Mammary epithelial cell (primary cell): ENCODE data around the gene FMNL3.

Experiments
- CTCF ChIP-seq, 2 donors: IDR thresholded peaks in 1 of 2; conservative IDR thresholded peaks in 1 of 2; 2 replicates each; pipeline ENCODE4 v1.5.1; 2011 to 2012; ENCODE audit warnings: inconsistent platforms in 2 of 2, low read length in 2 of 2, mild to moderate bottlenecking in 2 of 2, control low read depth in 1 of 2, low read depth in 1 of 2; ENCODE audit not compliant: insufficient read depth in 1 of 2; ENCODE audit errors: extremely low read depth in 1 of 2
- EZH2 ChIP-seq: IDR thresholded peaks from 2 replicates; pipeline ENCODE4 v1.6.1; 2012; ENCODE audit warnings: low read length, inconsistent platforms, borderline replicate concordance

DNA sequence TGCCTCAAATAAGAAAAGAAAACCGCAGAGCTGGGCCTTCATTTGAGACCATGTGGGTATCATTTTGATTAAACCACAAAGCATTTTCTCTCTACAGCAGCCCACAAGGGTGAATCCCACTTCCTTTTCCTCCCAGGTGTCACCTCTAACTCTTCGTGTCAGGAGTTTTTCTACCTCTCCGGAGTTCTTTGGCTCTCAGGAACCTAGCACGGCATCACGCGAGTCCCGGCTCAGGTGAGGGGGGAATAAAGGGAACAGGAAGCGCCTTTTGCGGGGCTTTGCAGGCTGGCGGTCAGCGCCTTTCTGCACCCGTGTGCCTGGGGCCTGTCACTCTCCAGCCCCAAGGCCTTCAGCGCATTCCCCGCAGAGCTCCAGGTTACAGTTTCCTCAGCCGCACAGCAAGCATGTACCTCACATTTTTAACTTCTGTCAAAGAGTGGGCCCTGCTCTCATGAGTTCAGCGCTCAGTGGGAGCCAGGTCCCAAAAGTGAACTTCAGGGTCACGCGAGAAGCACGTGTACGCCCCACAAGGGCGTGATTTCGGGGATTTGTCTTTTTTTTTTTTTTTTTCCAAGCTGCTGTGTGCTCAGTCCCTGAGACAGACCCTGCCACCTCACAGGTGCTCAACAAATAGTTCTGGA lies 84.6 kb downstream of the FMNL3 start:
- TF ChIP-seq CTCF (conservative IDR thresholded peaks at IDR 0.05 in 1 of 2, IDR thresholded peaks at IDR 0.05 in 1 of 2; ENCODE audit: extremely low read depth in 1 of 2, insufficient read depth in 1 of 2, low read depth in 1 of 2, low read length in 2 of 2) (no peak), EZH2 (no peak)
